Amniotic epithelial cell (primary cell): Measurements from ENCODE around the gene FBXO28.

ENCODE experiments used
- DNase-seq: peaks from one replicate; pipeline ENCODE4 v3.0.0-alpha.2; 2010; ENCODE audit warnings: low read depth

The FBXO28 gene

DNA sequence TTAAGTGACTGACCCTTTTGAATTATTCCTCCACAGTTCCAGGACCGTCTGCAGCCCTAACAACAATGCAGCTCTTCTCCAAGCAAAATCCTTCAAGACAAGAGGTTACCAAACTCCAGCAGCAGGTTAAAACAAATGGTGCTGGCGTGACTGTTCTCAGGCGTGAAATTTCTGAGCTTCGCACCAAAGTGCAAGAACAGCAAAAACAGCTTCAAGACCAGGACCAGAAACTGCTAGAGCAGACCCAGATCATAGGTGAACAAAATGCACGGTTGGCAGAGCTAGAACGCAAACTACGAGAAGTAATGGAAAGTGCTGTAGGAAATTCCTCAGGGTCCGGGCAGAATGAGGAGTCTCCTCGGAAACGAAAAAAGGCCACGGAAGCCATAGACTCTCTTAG is 43.4 kb downstream of the FBXO28 start:
- DNase-seq = no peak

DNA sequence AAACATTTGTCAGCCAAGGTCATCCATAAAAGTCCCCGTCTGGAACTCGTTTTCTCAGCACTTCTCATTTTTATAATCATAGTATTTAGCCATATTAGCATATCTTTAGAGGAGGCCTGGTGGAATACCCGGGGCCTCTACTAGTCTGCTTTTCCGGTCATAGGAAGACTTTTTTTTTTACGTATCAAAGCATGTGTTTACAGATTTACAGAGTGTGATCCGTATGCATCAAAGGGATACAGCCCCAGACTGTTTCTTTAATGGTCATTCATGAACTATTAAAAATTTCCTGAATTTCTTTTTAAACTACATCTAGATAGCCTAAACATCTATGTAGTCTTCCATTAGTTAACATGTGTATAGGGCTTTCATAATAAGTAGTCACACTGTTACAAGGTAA is 45.6 kb downstream of the FBXO28 start:
- DNase-seq = no peak

DNA sequence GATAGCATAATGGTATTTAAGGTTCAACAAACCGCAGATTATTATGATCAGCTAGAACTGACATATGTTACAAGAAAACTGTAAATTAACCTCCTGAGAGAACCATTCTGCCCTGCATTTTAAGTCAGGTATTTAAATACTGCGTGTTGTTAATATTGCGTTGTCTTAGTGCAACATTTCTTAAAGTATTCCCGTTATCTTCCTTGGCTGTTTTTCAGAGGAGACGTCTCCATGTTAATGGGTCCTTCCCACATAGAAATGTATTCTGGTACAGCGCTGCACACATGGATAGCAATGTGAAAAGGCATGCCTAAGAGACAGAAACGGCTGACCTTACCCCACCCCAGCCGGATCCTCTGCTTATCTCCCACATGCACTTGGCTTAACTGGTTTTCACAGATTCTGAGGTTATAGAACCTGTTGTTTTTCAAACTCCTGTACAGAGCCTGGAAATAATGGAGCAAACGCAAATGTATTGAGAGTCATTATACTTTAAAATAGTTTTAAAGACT is 46.3 kb downstream of the FBXO28 start:
- no peak for DNase-seq

DNA sequence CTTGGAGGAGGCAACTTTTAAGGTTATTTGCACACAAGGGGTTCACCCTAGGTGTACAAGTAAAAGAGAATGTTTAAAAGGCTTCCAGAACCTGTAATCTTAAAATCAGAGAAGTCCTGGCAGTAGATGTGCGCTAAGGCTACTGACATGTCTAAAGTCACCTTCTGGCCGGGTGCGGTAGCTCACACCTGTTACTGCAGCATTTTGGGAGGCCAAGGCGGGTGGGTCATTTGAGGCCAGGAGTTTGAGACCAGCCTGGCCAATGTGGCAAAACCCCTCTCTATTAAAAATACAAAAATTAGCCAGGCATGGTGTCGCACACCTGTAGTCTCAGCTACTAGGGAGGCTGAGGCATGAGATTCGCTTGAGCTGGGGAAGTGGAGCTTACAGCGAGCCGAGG is 48.9 kb downstream of the FBXO28 start:
- no peak for DNase-seq

DNA sequence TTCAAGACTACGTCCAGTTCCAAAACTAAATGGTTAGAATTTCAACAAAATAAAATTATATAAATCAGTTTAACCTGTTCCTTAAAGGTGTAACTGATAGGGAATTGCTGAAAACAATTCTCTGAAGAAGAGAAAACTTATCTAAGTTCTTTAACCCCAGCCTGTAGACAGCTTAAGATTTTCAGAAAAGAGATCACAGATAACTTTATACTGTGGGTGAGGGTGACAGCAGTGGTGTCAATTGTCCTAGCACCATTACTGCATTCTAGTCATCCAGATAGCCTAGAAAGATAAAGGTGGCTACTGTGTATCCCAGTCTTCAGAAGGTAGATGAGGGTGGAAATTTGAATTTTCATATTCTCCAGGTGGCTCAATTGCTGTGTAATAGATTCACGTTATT is 49.4 kb downstream of the FBXO28 start:
- DNase-seq = no peak

DNA sequence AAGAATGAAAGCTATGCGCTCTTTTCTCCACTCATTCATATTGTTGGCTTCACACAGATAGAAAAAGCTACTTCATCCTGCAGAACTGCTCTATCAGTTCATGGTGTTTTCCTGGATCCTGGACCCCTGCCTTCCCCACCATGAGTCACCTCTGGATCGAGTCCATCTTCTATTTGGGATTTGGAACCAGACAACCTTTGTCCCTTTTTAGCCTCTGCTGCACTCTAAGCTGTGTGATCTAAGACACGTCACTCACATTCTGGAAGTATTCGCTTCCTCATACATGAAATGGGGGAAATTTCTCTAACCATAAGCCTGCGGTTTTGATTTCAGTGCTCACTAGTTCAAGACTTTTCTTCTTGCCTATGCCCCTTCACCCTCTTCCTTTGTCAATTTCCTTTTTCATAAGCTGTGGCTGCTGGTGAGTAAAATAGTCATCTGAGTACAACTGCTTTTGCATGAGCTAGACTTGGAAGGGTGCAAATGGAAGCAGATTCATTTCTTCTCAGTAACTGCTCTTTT is 55.0 kb downstream of the FBXO28 start:
- DNase-seq = peak; percentile 84

DNA sequence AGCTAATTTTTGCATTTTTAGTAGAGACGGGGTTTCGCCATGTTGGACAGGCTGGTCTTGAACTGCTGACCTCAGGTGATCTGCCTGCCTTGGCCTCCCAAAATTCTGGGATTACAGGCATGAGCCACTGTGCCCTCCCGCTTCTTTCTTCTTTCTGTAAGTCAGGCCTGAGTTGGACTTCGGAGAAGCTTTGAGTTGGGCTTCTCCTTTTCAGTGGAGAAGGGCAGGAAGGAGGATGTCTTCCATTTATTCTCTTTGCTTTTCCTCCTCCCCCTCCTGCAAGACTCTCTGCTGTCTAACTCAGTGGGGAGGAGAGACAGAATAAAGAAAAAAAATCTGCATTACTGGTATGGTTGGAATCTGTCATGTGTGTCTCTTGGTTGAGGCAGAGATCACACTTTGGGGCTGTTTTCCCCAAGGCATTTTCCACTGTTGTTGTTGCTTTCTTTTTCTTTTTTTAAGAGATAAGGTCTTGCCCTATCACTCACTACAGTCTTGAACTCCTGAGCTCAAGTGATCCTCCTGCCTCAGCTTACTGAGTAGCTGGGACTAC is 55.9 kb downstream of the FBXO28 start:
- no peak for DNase-seq

DNA sequence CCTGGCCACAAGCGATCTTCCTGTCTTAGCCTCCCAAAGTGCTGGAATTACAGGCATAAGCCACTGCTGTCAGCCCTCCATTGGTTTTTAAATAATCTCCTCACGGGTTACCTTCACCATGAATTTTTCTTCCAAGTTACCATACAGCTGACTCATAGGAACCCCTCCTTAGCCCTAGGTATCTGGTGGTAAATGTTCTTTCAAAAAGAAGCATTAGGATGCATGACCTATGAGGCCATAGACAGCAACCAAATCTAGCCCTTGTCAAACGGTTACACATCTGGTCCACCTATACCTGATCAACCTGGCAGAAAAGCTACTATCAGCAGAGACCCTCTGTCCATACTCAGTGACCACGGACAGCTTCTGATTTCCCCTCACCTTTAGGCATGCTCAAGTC is 56.4 kb downstream of the FBXO28 start:
- no peak for DNase-seq

DNA sequence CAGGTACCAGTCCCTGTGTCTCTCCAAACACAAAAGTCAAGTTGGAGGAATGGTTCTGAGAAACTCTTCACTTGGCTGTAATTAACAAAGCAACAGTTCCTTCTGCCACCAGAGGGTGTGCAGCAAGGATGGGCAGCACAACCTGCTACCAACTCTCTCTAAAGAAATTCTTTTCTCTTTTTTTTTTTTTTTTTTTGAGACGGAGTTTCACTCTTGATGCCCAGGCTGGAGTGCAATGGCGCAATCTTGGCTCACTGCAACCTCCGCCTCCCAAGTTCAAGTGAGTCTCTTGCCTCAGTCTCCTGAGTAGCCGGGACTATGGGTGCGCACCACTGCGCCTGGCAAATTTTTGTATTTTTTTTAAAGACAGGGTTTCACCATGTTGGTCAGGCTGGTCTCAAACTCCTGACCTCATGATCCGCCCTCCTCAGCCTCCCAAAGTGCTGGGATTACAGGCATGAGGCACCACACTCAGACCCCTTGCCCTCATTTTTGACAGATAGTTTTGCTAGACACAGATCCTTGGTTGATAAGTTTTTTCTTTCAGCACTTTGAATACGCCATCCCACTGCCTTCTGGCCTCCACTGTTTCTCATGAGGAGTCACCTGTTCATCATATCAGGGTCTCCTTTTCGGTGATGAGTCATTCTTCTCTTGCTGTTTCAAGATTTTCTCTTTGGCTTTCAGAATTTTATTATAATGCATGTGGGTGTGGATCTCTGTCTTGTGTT is 57.0 kb downstream of the FBXO28 start:
- peak; percentile 27 for DNase-seq

DNA sequence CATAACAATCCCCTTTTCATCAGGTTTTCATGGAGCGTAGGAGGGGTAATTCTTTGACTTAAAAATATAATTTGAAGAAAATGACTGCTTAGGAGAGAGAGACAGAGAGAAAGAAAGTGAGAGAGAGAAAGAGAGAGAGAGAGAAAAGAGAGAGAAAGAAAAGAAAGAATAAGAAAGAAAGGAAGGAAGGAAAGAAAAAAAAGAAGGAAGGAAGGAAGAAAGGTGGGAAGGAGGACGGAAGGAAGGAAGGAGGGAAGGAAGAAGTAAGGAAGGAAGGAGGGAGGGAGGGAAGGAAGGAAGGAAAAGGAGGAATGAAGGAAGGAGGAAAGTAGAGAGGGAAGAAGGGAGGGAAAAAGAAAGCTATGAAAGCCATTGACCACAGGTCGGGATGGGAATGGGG is 58.3 kb downstream of the FBXO28 start:
- no peak for DNase-seq

DNA sequence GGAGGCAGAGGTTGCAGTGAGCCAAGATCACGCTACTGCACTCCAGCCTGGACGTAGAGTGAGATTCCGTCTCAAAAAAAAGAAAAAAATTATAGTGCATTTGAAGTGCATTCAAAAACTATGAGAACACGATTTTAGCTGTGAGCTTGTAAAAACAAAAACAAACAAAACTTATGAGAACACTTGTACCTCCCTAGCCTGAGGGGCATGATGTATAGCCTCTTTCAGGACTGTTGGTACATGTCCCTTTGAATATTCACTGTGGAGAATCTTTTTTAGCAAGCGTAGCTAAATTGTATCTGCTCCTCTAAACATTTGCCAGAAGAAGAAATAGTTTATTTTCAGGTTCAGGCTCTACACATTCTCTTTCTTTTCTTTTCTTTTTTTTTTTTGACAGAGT is 59.6 kb downstream of the FBXO28 start:
- no peak for DNase-seq

DNA sequence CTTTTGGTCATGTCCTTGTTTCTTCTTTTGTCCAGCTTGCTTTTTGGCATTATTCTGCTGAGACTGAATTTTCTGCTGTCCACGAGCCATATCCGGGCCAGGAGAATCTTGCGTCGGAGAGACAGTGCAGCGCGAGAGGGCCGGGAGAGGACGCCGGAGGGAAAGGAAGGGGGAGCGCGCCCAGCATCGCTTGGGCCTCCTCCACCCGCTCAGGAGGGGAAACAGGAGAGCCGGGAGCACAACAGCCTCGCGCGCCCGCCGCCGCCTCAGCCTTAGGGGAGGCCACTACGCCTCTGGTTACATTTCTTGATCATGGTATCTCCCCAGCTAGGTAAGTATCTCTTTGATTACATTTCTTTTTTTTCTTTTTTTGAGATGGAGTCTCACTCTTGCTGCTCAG is 61.7 kb downstream of the FBXO28 start:
- DNase-seq = no peak

DNA sequence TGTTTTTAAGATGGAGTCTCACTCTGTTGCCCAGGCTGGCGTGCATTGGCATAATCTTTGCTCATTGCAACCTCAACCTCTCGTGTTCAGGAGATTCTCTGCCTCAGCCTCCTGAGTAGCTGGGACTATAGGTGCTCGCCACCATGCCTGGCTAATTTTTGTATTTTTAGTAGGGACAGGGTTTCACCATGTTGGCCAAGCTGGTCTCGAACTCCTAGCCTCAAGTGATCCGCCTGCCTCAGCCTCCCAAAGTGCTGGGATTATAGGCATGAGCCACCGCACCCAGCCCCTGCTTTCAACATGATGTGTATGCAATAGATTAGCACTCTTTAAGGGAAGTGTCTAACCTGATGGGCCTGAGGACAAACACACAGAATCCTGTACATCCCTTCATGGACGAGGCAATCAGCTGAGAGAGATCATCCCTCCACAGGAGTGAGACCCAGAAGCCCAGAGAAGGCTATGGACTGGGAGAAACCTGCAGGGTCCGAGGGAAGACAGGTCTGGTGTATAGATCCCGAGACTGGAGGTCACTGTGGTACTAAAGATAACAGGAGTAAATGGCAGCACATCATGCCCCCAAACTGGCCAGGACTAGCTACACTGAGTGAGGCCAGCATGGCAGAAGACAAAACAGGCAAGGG is 63.6 kb downstream of the FBXO28 start:
- no peak for DNase-seq

DNA sequence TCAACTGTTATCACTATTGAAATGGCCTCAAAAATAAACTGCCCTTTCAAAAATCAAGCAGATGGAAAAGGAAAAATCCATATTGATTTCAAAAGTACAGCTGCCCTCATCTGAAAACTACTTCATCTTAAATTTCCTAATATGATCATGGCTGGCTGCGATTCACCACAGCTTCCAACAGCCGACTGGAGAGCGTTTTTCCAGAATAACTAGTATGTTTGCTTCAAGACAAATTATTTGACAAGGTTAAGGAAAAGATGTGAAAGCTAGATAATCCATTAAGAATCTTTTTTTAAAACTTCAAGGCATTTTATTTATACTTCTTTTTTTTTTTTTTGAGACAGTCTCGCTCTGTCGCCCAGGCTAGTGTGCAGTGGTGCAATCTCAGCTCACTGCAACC is 65.0 kb downstream of the FBXO28 start:
- DNase-seq = no peak

DNA sequence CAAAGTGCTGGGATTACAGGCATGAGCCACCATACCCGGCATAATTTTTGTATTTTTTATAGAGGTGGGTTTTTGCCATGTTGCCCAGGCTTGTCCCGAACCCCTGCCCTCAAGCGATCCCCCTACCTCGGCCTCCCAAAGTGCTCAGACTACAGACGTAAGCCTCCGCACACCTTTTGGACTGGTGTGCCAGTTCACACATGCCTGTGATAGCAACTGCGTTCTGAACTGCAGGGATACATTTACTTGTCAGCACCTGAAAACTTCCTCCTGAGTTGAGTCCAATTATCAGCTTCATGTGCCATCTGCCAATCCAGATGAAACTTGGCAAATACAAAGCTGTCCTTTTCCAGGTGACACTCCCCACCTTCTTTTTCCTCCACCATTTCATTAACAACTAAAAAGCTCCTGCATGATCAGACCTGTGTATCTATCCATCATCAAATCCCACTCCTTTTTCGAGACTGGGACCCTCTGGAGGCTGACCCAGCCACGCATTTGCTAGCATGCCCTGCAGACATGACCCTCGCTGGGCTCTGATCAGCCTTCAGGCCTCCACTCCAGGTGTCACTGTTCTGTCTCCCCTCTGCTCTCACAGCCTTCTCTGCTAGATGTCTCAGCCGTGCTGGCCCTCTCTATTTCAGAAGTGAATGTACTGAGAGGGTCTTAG is 67.0 kb downstream of the FBXO28 start:
- no peak for DNase-seq

DNA sequence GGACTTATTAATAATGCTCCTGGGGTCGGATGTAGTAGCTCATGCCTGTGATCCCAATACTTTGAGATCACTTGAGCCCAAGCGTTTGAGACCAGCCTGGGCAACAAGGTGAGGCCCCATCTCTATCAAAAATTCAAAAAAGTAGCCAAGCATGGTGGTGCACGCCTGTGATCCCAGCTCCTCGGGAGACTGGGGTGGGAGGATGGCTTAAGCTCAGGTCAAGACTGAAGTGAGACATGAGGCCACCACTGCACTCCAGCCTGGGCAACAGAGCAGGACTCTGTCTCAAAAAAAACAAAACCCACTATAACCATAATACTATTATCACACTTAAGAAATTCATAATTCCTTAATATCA is 67.5 kb downstream of the FBXO28 start:
- DNase-seq = no peak

DNA sequence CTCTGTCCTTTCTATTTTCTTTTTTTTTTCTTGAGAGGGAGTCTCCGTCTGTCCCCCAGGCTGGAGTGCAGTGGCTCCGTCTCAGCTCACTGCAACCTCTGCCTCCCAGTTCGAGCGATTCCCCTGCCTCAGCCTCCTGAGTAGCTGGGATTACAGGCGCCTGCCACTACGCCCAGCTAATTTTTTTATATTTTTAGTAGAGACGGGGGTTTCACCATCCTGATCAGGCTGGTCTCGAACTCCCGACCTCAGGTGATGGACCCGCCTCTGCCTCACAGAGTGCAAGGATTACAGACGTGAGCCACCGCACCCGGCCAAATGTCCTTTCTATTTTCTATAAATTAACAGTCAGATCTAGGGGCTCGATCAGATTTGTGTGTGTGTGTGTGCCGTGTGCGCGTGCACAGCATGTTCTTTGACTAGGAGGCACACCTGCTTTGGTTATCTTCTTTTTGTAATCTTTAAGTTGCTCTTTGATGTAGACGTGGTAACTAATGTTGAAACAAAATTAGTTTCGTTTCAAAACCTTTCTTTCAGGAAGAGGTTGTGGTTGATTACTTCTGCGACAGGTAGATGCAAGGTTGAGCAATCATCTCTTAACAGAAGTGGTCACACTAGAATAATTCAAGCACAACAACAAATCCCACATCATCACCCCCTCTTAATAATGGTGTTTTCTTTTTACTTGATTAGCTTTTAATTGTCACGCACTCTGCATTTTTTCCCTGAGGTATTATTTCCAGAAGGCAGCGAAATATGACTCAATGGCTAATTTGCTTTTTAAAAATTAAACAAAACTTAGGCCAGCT is 68.3 kb downstream of the FBXO28 start:
- no peak for DNase-seq

DNA sequence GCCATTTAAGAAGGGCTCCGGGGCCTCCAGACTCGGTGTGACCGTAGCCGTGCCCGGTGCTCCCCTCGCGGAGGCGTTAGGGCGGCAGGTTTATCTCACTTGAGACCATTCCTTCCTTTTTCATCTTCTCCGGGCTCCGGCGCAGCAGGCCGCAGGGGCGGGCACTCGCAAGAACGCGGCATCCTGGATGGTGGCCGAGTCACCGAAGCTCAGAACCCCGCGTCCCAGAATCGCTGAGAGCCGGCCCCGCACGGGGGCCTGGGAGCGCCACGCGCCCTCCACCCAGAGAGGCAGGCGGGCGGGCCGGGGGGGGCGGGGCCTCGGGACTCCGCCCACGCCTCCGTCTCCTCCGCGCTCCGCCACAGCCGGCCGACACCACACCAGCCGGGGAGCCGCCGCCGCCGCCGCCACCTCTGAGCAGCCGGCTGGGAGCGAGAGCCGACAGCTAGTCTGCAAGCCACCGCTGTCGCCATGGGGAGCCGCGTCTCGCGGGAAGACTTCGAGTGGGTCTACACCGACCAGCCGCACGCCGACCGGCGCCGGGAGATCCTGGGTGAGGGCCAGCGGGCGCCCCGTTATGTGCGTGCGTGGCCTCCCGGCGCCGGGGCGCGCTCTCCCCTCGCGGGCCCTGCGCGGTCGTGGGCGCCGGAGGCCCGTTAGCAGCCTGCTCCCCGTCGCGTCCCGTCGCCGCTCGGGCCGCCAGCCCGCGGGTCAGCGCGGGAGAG is 69.1 kb downstream of the FBXO28 start, which contains the start of gene DEGS1:
Gene DEGS1, plus strand, starts transcription at position 375 of the 725 bp plus-strand sequence. Its CDS starts 97 bp downstream, at position 472.
- peak; percentile 54 for DNase-seq

DNA sequence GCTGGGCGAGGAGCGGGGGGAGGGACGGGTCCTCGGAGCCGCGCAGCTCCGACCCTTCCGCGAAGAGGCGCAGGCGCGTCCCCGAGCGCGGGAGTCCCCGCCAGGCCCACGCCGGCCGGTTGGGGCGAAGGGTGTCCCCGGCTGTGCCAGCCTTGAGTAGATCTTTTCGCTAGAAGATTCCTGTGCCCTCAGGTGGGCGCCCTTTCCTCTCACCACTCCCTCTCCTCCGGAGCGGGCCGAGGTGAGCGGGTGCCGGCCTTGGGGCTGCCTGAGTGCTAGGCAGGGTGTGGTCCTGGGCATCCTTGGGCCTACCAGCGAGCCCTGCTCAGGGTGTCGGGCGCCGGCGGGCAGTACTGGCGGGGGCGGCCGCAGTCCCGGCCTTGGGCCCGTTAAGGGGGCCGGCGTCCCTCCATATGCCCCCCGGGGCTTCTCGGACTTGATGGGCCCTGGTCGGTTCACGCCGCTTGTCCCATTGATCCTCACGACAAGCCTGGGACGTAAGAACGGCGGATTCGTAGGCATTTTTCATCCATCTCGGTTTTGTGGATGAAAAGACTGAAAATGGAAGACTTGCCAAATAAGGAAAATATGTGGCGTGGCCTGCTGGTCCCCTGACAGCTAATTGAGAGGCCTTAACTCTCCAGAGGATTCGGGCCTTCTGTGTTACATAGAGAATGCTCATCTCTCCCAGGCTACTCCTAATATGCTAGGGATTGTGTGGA is 69.8 kb downstream of the FBXO28 start:
- DNase-seq = peak; percentile 62

DNA sequence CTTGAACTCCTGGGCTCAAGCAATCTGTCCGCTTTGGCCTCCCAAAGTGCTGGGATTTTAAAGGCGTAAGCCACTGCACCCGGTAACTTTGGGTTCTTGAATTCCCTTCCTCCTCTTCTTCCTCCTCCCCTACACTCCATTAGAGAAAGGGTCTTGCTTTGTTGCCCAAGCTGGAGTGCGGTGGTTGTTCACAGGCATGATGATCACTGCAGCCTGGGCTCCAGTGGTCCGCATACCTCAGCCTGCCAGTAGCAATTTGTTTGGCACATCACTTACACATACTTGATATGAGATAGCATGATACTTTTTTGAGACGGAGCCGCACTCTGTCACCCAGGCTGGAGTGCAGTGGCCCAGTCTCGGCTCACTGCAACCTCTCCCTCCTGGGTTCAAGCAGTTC is 71.3 kb downstream of the FBXO28 start:
- no peak for DNase-seq
